Stimulated activated CD8-positive, alpha-beta memory T cell treated with anti-CD3 and anti-CD28 coated beads, Interleukin-4, amount 100 ng/mL, for 1 hour (primary cell): ENCODE data around the gene RASGEF1C.

ENCODE experiments used
- DNase-seq, 2 donors: peaks; one replicate each; pipeline ENCODE4 v3.0.0-alpha.2; 2020; ENCODE audit warnings: low read depth in 2 of 2, low spot score in 1 of 2

RASGEF1C gene

GRCh38 chr5:180209137-180209581 lies at the start of gene RASGEF1C:
Gene RASGEF1C, minus strand, starts transcription at chr5:180209211. Its CDS starts 71,159 bp downstream, at chr5:180138052.
- DNase-seq = peak in 1 of 2 donors; percentile 20

GRCh38 chr5:180253036-180253824 lies 44.2 kb upstream of the RASGEF1C start:
- no peak for DNase-seq

- DNase-seq = no peak
These were observed 42.9 kb upstream of the RASGEF1C start for GRCh38 chr5:180251887-180252286.

- DNase-seq = no peak
These were observed 42.1 kb upstream of the RASGEF1C start for GRCh38 chr5:180251141-180251540.

GRCh38 chr5:180250329-180250728 lies 41.3 kb upstream of the RASGEF1C start:
- no peak for DNase-seq

- no peak for DNase-seq
These were observed 32.6 kb upstream of the RASGEF1C start for GRCh38 chr5:180241600-180241999.

GRCh38 chr5:180238631-180239030 lies 29.6 kb upstream of the RASGEF1C start:
- DNase-seq = no peak

- no peak for DNase-seq
These were observed 26.8 kb upstream of the RASGEF1C start for GRCh38 chr5:180235846-180236245.

- no peak for DNase-seq
These were observed 26.1 kb upstream of the RASGEF1C start for GRCh38 chr5:180235077-180235476.

GRCh38 chr5:180234271-180234670 lies 25.3 kb upstream of the RASGEF1C start:
- DNase-seq = no peak

GRCh38 chr5:180233729-180234128 lies 24.7 kb upstream of the RASGEF1C start:
- DNase-seq = no peak

- no peak for DNase-seq
These were observed 21.0 kb upstream of the RASGEF1C start for GRCh38 chr5:180230017-180230416.

GRCh38 chr5:180222056-180222455 lies 13.0 kb upstream of the RASGEF1C start:
- no peak for DNase-seq

GRCh38 chr5:180217797-180218196 lies 8.8 kb upstream of the RASGEF1C start:
- DNase-seq = no peak

- no peak for DNase-seq
These were observed 7.7 kb upstream of the RASGEF1C start for GRCh38 chr5:180216646-180217171.

GRCh38 chr5:180215783-180216630 lies 7.0 kb upstream of the RASGEF1C start:
- no peak for DNase-seq

GRCh38 chr5:180214870-180215770 lies 6.1 kb upstream of the RASGEF1C start:
- DNase-seq = no peak

- no peak for DNase-seq
These were observed 4.7 kb upstream of the RASGEF1C start for GRCh38 chr5:180213657-180214207.

- no peak for DNase-seq
These were observed 4.2 kb upstream of the RASGEF1C start for GRCh38 chr5:180213256-180213600.

- no peak for DNase-seq
These were observed 3.6 kb upstream of the RASGEF1C start for GRCh38 chr5:180212363-180213255.
